ENCODE measurements around the gene PMEL.
A peak's percentile ranks its signal among the peaks of the same experiment; 100 is the strongest.
"Not testable (repeated sequence)": the region's sequence is repeated elsewhere in the genome, so short reads cannot be mapped to it uniquely, and the experiment has no call there.

The PMEL gene

DNA sequence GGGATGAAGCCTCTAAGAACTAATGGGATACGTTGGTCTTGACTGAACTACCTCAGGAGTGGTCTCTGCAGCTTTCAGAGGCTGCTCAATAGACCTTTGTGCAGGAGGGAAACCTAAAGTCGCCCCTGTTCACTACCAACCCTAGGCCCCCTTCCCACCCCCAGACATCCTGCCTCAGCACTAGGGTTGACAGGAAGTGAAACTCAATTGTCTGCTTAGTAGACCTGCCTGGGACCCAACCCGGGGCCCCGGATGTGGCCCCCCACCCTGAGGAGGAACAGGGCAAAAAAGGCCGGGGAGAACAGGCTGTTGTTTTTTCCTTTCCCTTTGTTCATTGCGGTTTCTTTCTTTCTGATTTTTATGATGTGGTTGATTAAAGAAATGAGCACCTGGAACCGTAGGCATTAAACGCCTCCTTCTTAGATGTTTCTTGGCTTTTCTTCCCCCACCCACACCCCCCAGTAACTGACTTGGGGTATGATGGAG is 36.5 kb downstream of the PMEL start:
- no peak overlapping the region for H3K4me3 ChIP-seq (ENCODE audit: control insufficient read depth, low read depth, low read length)
- DNase-seq (ENCODE audit: low read depth), result no peak
- TF ChIP-seq, protein P1, sequence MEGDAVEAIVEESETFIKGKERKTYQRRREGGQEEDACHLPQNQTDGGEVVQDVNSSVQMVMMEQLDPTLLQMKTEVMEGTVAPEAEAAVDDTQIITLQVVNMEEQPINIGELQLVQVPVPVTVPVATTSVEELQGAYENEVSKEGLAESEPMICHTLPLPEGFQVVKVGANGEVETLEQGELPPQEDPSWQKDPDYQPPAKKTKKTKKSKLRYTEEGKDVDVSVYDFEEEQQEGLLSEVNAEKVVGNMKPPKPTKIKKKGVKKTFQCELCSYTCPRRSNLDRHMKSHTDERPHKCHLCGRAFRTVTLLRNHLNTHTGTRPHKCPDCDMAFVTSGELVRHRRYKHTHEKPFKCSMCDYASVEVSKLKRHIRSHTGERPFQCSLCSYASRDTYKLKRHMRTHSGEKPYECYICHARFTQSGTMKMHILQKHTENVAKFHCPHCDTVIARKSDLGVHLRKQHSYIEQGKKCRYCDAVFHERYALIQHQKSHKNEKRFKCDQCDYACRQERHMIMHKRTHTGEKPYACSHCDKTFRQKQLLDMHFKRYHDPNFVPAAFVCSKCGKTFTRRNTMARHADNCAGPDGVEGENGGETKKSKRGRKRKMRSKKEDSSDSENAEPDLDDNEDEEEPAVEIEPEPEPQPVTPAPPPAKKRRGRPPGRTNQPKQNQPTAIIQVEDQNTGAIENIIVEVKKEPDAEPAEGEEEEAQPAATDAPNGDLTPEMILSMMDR (IDR thresholded peaks at IDR 0.05; ENCODE audit: control insufficient read depth, insufficient read depth, low read depth, low read length, missing control alignments), result no peak

DNA sequence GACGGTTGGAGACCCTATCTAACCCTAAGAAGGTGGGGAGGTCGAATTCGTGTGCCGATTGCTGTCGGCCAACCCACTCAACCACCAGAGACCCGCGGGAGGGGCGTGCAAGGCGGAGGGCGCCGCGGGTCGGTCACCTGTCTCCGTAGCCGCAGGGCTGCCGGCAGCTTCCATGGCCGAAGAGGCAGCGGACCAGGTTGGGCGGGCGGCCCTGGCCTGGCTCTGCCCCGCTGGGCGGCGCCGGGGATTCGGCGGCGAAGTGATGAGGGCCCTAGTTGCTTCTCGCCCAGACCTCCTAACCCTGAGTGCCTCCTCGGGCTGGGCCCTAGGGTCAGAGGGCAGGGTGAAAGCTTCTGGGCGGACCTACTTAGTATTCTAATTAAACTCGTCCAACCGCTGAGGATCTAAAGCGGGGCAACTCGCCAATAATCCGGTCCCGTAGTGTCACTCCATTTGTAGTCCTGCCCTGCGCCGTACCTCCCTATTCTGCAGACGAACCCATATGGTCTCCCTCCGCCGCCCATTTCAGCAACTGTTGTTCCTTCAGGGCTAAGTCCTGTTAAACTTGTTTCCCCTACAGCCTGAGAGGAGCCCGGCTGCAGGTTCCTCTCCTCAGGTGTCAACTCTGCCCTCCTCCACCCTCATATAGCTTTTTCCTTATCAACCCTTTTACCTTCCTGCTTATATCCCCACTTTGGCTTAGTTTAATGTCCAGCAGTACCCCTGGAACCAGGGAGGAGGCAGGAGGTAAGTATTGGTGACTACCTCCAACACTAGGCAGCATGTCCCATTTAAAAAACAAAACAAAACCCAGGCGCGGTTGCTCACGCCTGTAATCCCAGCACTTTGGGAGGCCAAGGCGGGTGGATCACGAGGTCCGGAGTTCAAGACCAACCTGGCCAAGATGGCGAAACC is 38.0 kb downstream of the PMEL start, which contains the start of gene PYM1:
Gene PYM1 (minus strand): TSS at position 307 of the 915 bp plus-strand sequence. CDS start 133 bp downstream, at position 174.
- peak within 1 kb of the TSS; percentile 87 for H3K4me3 ChIP-seq (ENCODE audit: control insufficient read depth, low read depth, low read length)
- TF ChIP-seq, protein P1 (IDR thresholded peaks at IDR 0.05; ENCODE audit: control insufficient read depth, insufficient read depth, low read depth, low read length, missing control alignments), result no peak
- no peak for DNase-seq (ENCODE audit: low read depth)

DNA sequence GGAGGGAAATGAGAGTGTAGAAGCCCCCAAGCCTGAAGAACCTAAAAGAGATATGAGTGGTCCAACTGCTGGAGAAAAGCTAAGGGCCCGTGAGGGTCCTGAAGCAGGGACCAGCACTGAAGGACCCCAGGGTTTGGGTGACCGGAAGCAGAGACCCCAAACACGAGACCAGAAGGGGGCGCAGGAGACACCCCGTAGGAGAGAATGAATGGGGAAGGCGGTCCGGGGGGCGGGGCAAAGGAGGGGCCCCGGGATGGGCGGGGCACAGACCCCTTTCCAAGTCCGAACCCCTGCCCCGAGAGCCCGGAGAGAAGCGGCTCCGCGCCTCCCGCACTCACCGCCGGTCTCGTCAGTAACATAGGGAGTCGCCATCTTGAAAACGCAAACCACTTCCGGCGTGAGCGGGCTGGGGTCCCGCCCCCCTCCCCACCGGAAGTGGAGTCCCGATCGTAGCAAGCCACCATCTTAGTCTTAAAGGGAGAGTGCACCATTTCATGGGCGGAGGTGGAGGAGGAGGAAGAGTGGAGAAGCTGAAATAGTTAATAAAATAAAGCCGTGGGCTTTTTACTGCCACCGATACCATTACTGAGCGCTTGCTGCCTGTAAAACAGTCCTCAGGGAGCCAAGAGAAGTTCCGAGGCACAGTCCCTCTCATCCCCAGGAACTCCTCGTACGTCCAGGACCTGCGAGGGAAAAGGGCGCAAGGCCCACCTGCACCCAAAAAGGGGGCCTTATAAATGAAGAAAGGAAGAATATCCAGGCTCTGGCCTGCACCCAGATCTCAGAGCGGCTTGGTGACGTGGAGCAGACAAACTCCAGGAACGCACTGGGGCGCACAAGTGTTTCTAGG is 38.9 kb downstream of the PMEL start:
- TF ChIP-seq, protein P1 (IDR thresholded peaks at IDR 0.05; ENCODE audit: control insufficient read depth, insufficient read depth, low read depth, low read length, missing control alignments), result peak; percentile 80
- DNase-seq (ENCODE audit: low read depth), result peak; percentile 66
- H3K4me3 ChIP-seq (ENCODE audit: control insufficient read depth, low read depth, low read length), result peak overlapping the region; percentile 87

DNA sequence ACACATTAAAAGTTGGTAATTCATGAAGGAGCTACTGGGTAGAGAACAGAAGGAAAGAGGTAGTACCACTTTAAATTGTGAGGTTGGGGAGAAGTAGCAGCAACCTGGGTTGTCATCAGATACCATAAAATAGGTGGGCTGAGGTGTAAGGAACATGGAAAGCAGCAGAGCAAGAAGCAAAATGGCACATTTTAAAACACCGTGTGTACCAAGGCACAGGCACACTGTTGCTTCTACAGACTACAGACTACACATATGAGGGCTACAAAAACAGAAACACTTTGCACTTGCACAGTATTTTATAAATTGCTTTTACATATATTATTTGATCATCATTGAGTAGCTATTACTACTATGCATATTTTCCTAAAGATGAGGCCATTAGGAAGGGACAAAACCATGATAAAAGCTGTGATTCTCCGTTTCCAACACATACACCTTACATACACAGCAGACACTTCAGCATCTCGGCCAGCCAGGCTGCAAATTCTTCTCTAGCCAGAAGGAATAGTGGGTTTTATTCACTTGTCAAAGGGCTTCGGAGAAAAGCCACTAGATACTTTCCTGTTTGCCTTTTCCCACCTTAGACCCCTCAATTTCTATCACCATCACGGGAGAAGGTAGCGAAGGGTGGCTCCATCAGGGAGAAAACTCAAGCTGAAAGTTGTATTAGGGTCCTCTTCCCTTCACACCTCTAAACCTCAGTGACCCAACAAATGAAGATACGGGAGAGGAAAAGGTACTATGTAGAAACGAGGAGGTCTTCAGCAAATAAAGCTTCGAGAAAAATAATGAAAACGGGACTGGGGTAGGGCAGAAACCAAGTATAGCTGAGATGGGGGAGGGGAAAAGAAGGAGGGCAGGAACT is 39.7 kb downstream of the PMEL start:
- peak overlapping the region; percentile 87 for H3K4me3 ChIP-seq (ENCODE audit: control insufficient read depth, low read depth, low read length)
- no peak for DNase-seq (ENCODE audit: low read depth)
- TF ChIP-seq, protein P1 (IDR thresholded peaks at IDR 0.05; ENCODE audit: control insufficient read depth, insufficient read depth, low read depth, low read length, missing control alignments), result no peak

DNA sequence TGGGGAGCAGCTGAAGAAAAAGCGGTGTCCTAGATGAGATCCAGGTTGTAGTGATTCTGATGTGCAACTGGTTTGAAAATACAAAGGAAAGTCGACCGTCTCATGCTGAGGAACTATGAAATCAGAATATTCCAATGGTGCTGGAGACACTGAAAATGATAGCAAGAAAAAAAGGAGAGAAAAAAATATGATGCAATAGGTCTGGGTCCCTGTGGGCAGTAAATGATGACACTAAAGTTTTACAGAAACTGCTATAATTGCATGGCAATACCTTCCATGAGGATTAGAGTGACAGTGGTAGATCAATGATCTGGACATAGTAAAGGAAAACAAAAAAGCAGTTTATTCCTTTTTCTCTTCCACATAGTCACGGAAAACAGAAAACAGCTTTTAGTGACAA is 40.5 kb downstream of the PMEL start:
- DNase-seq (ENCODE audit: low read depth), result no peak
- no peak overlapping the region for H3K4me3 ChIP-seq (ENCODE audit: control insufficient read depth, low read depth, low read length)
- TF ChIP-seq, protein P1 (IDR thresholded peaks at IDR 0.05; ENCODE audit: control insufficient read depth, insufficient read depth, low read depth, low read length, missing control alignments), result no peak

DNA sequence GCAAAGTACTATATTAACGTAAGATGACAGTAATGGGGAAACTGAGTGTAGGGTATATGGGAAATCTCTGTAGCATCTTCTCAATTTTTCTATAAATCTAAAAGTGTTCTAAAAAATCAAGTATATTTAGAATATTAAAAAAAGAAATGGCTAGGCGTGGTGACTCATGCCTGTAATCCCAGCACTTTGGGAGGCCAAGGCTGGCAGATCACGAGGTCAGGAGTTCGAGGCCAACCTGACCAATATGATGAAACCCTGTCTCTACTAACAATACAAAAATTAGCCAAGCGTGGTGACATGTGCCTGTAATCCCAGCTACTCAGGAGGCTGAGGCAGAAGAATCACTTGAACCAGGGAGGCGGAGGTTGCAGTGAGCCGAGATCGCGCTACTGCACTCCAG is 42.2 kb downstream of the PMEL start:
- not testable (repeated sequence) for DNase-seq (ENCODE audit: low read depth); H3K4me3 ChIP-seq (ENCODE audit: control insufficient read depth, low read depth, low read length)

Measured in AG09309 (cell line).